ENCODE measurements around the gene TRAF2. TPM values are rescaled to one million over a fixed set of nuclear protein-coding genes. Genes with fewer than 3 reads are reported as not detected.
"Not testable (repeated sequence)": the region's sequence is repeated elsewhere in the genome, so short reads cannot be mapped to it uniquely, and the experiment has no call there.

TRAF2 gene
- total RNA-seq, 2 experiments from 2014 or later = 43.6 to 45.7 TPM

- peaks cover 17% of the 10 kb centered on the region for H3K36me3 Mint-ChIP-seq (ENCODE audit: low read depth)
- CTCF ChIA-PET = interaction anchor here (1.2 to 2.8 kb wide), 20 partner anchors 11 to 224 kb away, joined by 3 to 34 read pairs (median 7); partner anchors contain the start of genes FUT7, RABL6, TMEM141 and TRAF2
These were observed 43.0 kb upstream of the TRAF2 start for GRCh38 chr9:136843159-136843800.

GRCh38 chr9:136843801-136844740 is 42.2 kb upstream of the TRAF2 start:
- POLR2A ChIA-PET = interaction anchor here (0.8 to 2.3 kb wide), 5 partner anchors 36 to 396 kb away, joined by 3 to 6 read pairs (median 4); partner anchors contain the start of genes RABL6 and TUBB4B

More at GRCh38 chr9:136843159-136843800, 43.0 kb upstream of the TRAF2 start:
- Mint-ChIP-seq H3K27ac (peak overlapping the region; percentile 26), H3K27me3 (peaks cover 18% of the 10 kb centered on the region), H3K4me1 (peaks cover 29% of the 10 kb centered on the region), H3K4me3 (peak overlapping the region; percentile 56)
- H3K9me3 Mint-ChIP-seq, DNase-seq: not testable (repeated sequence)
- POLR2A ChIA-PET = interaction anchor here (0.6 to 2.3 kb wide), 11 partner anchors 14 to 397 kb away, joined by 3 to 10 read pairs (median 4); partner anchors contain the start of genes EDF1, FBXW5 and TUBB4B

GRCh38 chr9:136844761-136845464 is 41.4 kb upstream of the TRAF2 start:
- Mint-ChIP-seq H3K27ac (peak overlapping the region; percentile 16), H3K9me3 (no peaks in the 10 kb centered on the region), H3K4me1 (peaks cover 32% of the 10 kb centered on the region), H3K36me3 (ENCODE audit: low read depth) (peaks cover 18% of the 10 kb centered on the region), H3K27me3 (peaks cover 18% of the 10 kb centered on the region), H3K4me3 (peak overlapping the region; percentile 30)
- CTCF ChIA-PET = interaction anchor here (1.0 to 1.8 kb wide), 2 partner anchors 57 to 74 kb away, joined by 4 to 5 read pairs; no protein-coding TSS in a partner anchor
- DNase-seq = no peak
- POLR2A ChIA-PET = interaction anchor here (1.5 to 2.3 kb wide), 2 partner anchors 37 to 190 kb away, joined by 5 to 6 read pairs; no protein-coding TSS in a partner anchor

More at GRCh38 chr9:136843801-136844740, 42.2 kb upstream of the TRAF2 start:
- H3K9me3 Mint-ChIP-seq, H3K27ac Mint-ChIP-seq: not testable (repeated sequence)
- DNase-seq = peak; percentile 67
- H3K36me3 Mint-ChIP-seq (ENCODE audit: low read depth) = peaks cover 17% of the 10 kb centered on the region
- CTCF ChIA-PET = interaction anchor here (0.8 to 2.8 kb wide), 8 partner anchors 34 to 220 kb away, joined by 3 to 34 read pairs (median 6); partner anchors contain the start of genes FUT7 and RABL6
- H3K4me1 Mint-ChIP-seq = peaks cover 29% of the 10 kb centered on the region
- peaks cover 18% of the 10 kb centered on the region for H3K27me3 Mint-ChIP-seq
- peak overlapping the region; percentile 56 for H3K4me3 Mint-ChIP-seq

GRCh38 chr9:136845465-136846260 is 40.7 kb upstream of the TRAF2 start:
- Mint-ChIP-seq H3K36me3 (ENCODE audit: low read depth) (peaks cover 15% of the 10 kb centered on the region), H3K4me1 (peaks cover 32% of the 10 kb centered on the region), H3K4me3 (peak overlapping the region; percentile 30), H3K27me3 (peaks cover 18% of the 10 kb centered on the region), H3K27ac (peak overlapping the region; percentile 16), H3K9me3 (no peaks in the 10 kb centered on the region)
- no peak for DNase-seq
- ChIA-PET CTCF (interaction anchor here (1.0 kb wide), 1 partner anchor 73 kb away, joined by 4 read pairs; no protein-coding TSS in a partner anchor), POLR2A (interaction anchor here (1.5 to 2.3 kb wide), 2 partner anchors 36 to 190 kb away, joined by 5 to 6 read pairs; no protein-coding TSS in a partner anchor)

- Mint-ChIP-seq H3K36me3 (ENCODE audit: low read depth) (peaks cover 13% of the 10 kb centered on the region), H3K9me3 (no peaks in the 10 kb centered on the region), H3K27ac (peak overlapping the region; percentile 44), H3K27me3 (peaks cover 18% of the 10 kb centered on the region), H3K4me3 (peak overlapping the region; percentile 10), H3K4me1 (peaks cover 32% of the 10 kb centered on the region)
- ChIA-PET POLR2A (interaction anchor here (2.2 to 3.0 kb wide), 2 partner anchors 35 to 97 kb away, joined by 8 to 19 read pairs; partner anchors contain the start of gene FBXW5), CTCF (interaction anchor here (0.5 to 2.6 kb wide), 2 partner anchors 12 to 188 kb away, joined by 3 to 9 read pairs; no protein-coding TSS in a partner anchor)
- no peak for DNase-seq
These were observed 39.8 kb upstream of the TRAF2 start for GRCh38 chr9:136846376-136847087.

- H3K27me3 Mint-ChIP-seq = peaks cover 18% of the 10 kb centered on the region
- H3K36me3 Mint-ChIP-seq (ENCODE audit: low read depth) = peaks cover 13% of the 10 kb centered on the region
- ChIA-PET POLR2A (interaction anchor here (0.7 to 3.0 kb wide), 5 partner anchors 13 to 97 kb away, joined by 3 to 19 read pairs (median 5); partner anchors contain the start of genes FBXW5 and TRAF2), CTCF (interaction anchor here (0.5 to 2.6 kb wide), 2 partner anchors 12 to 188 kb away, joined by 3 to 9 read pairs; no protein-coding TSS in a partner anchor)
- H3K27ac Mint-ChIP-seq = peak overlapping the region; percentile 80
- peak; percentile 40 for DNase-seq
- no peaks in the 10 kb centered on the region for H3K9me3 Mint-ChIP-seq
- peak overlapping the region; percentile 93 for H3K4me3 Mint-ChIP-seq
- H3K4me1 Mint-ChIP-seq = peaks cover 28% of the 10 kb centered on the region
These were observed 39.1 kb upstream of the TRAF2 start for GRCh38 chr9:136847088-136847825.

GRCh38 chr9:136847826-136848392 is 38.4 kb upstream of the TRAF2 start:
- H3K36me3 Mint-ChIP-seq (ENCODE audit: low read depth) = peaks cover 13% of the 10 kb centered on the region
- ChIA-PET CTCF (interaction anchor here (0.6 to 2.6 kb wide), 3 partner anchors 13 to 187 kb away, joined by 3 to 9 read pairs (median 4); partner anchors contain the start of gene TMEM141), POLR2A (interaction anchor here (0.7 to 3.0 kb wide), 5 partner anchors 13 to 96 kb away, joined by 3 to 19 read pairs (median 5); partner anchors contain the start of genes FBXW5 and TRAF2)
- H3K27ac Mint-ChIP-seq = peak overlapping the region; percentile 80
- H3K4me1 Mint-ChIP-seq = peaks cover 26% of the 10 kb centered on the region
- no peaks in the 10 kb centered on the region for H3K9me3 Mint-ChIP-seq
- peak; percentile 88 for DNase-seq
- peak overlapping the region; percentile 93 for H3K4me3 Mint-ChIP-seq
- peaks cover 18% of the 10 kb centered on the region for H3K27me3 Mint-ChIP-seq

- ChIA-PET CTCF (interaction anchor here (0.6 to 2.6 kb wide), 3 partner anchors 14 to 186 kb away, joined by 3 to 9 read pairs (median 4); partner anchors contain the start of gene TMEM141), POLR2A (interaction anchor here (1.0 to 3.0 kb wide), 4 partner anchors 33 to 95 kb away, joined by 4 to 19 read pairs (median 6); partner anchors contain the start of genes FBXW5 and TRAF2)
- DNase-seq = peak; percentile 59
- peaks cover 24% of the 10 kb centered on the region for H3K4me1 Mint-ChIP-seq
- H3K4me3 Mint-ChIP-seq = peak overlapping the region; percentile 93
- peaks cover 18% of the 10 kb centered on the region for H3K27me3 Mint-ChIP-seq
- no peaks in the 10 kb centered on the region for H3K9me3 Mint-ChIP-seq
- H3K27ac Mint-ChIP-seq = peak overlapping the region; percentile 85
- peaks cover 13% of the 10 kb centered on the region for H3K36me3 Mint-ChIP-seq (ENCODE audit: low read depth)
These were observed 37.8 kb upstream of the TRAF2 start for GRCh38 chr9:136848393-136849037.
